Adipocyte (in vitro differentiated cells): Measurements from ENCODE around the gene B4GALNT3.
A peak's percentile ranks its signal among the peaks of the same experiment; 100 is the strongest.

Source experiments
- DNase-seq: peaks from one replicate; pipeline ENCODE4 v3.0.0-alpha.2; 2015; ENCODE audit warnings: low read depth
- H3K27me3 ChIP-seq: replicated peaks from 2 replicates; pipeline ENCODE4 v1.7.0; 2013; ENCODE audit warnings: mild to moderate bottlenecking, low read length, moderate library complexity; ENCODE audit not compliant: control insufficient read depth, insufficient read depth
- H3K36me3 ChIP-seq: 2 replicates; pipeline ENCODE4 v1.7.0; 2013; ENCODE audit warnings: low read length, mild to moderate bottlenecking, moderate library complexity; ENCODE audit not compliant: control insufficient read depth, insufficient read depth, severe bottlenecking
- H3K4me1 ChIP-seq: 2 replicates; pipeline ENCODE4 v1.7.0; 2013; ENCODE audit warnings: mild to moderate bottlenecking, low read length, moderate library complexity; ENCODE audit not compliant: control insufficient read depth, insufficient read depth
- H3K4me3 ChIP-seq: 2 replicates; pipeline ENCODE4 v1.7.0; 2013; ENCODE audit warnings: mild to moderate bottlenecking, low read length, moderate library complexity
- H3K9ac ChIP-seq: 2 replicates; pipeline ENCODE4 v1.7.0; 2013; ENCODE audit warnings: mild to moderate bottlenecking, low read length, moderate library complexity
- H3K9me3 ChIP-seq: 2 replicates; pipeline ENCODE4 v1.7.0; 2013; ENCODE audit warnings: mild to moderate bottlenecking, low read length, moderate library complexity; ENCODE audit not compliant: control insufficient read depth

Gene B4GALNT3

DNA sequence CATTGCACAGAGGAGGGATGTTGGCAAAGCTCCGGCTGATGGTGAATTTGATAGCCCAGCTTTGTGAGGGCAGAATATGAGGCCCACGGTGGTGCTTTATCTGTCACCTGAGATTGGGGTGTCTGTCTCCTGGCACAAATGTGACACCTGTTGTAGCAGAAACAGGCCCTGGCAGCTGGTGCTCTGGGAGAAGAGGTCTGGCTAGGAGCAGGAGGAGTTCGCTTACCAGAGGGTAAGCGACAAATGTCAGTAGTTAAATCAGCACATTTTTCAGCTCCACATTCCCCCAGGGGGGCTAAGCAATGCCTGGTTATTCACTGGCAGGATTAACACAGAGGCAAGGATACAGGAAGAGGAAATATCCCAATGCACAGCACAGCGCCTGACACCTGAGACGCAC, 71.1 kb downstream of the B4GALNT3 start:
- peaks cover 7% of the 10 kb centered on the region for H3K9me3 ChIP-seq
- no peak overlapping the region for H3K4me3 ChIP-seq
- H3K27me3 ChIP-seq, result peaks cover 20% of the 10 kb centered on the region
- H3K36me3 ChIP-seq, result no peaks in the 10 kb centered on the region
- no peak overlapping the region for H3K9ac ChIP-seq
- no peak for DNase-seq
- peaks cover 11% of the 10 kb centered on the region for H3K4me1 ChIP-seq

- Histone ChIP-seq H3K36me3 (no peaks in the 10 kb centered on the region), H3K9me3 (peaks cover 7% of the 10 kb centered on the region), H3K4me1 (peaks cover 11% of the 10 kb centered on the region), H3K27me3 (peaks cover 17% of the 10 kb centered on the region), H3K4me3 (no peak overlapping the region), H3K9ac (no peak overlapping the region)
- DNase-seq, result no peak
Observed at GRCh38 chr12:531951-532585, 72.3 kb downstream of the B4GALNT3 start.

- Histone ChIP-seq H3K4me3 (no peak overlapping the region), H3K27me3 (peaks cover 10% of the 10 kb centered on the region), H3K36me3 (no peaks in the 10 kb centered on the region), H3K9ac (no peak overlapping the region), H3K9me3 (peaks cover 7% of the 10 kb centered on the region), H3K4me1 (peaks cover 11% of the 10 kb centered on the region)
- peak; percentile 58 for DNase-seq
Observed at GRCh38 chr12:532908-533565, 73.3 kb downstream of the B4GALNT3 start.

GRCh38 chr12:533718-534117, 74.0 kb downstream of the B4GALNT3 start:
- DNase-seq, result no peak
- H3K4me1 ChIP-seq, result peaks cover 14% of the 10 kb centered on the region
- H3K4me3 ChIP-seq, result no peak overlapping the region
- H3K36me3 ChIP-seq, result no peaks in the 10 kb centered on the region
- H3K27me3 ChIP-seq, result peaks cover 10% of the 10 kb centered on the region
- H3K9me3 ChIP-seq, result peaks cover 7% of the 10 kb centered on the region
- H3K9ac ChIP-seq, result no peak overlapping the region

DNA sequence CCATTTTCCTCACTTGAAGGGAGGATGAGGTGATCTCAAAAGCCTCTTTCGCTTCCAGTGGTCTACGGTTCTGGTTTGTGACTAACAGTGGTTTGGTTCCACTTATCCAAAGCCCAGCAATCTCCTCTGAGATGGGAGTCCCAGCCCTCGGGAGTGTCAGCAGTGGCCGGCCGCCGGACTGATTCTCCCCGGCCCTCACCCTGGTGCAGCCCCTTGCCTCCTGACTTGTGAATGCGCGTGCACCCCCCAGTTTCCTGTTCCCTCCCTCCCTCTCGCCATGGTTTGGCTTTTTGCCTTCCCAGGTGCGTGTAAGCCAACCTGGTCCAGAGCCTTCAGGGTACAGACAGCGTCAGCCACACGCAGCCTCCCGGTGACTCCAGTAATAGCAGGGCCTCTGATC, 74.5 kb downstream of the B4GALNT3 start:
- Histone ChIP-seq H3K27me3 (peaks cover 10% of the 10 kb centered on the region), H3K4me3 (no peak overlapping the region), H3K36me3 (no peaks in the 10 kb centered on the region), H3K9ac (no peak overlapping the region), H3K9me3 (peaks cover 7% of the 10 kb centered on the region), H3K4me1 (peaks cover 17% of the 10 kb centered on the region)
- DNase-seq, result no peak

GRCh38 chr12:535396-535795, 75.7 kb downstream of the B4GALNT3 start:
- no peak for DNase-seq
- H3K9ac ChIP-seq, result no peak overlapping the region
- H3K4me1 ChIP-seq, result peaks cover 17% of the 10 kb centered on the region
- H3K4me3 ChIP-seq, result no peak overlapping the region
- H3K27me3 ChIP-seq, result peaks cover 10% of the 10 kb centered on the region
- H3K36me3 ChIP-seq, result no peaks in the 10 kb centered on the region
- peaks cover 7% of the 10 kb centered on the region for H3K9me3 ChIP-seq

DNA sequence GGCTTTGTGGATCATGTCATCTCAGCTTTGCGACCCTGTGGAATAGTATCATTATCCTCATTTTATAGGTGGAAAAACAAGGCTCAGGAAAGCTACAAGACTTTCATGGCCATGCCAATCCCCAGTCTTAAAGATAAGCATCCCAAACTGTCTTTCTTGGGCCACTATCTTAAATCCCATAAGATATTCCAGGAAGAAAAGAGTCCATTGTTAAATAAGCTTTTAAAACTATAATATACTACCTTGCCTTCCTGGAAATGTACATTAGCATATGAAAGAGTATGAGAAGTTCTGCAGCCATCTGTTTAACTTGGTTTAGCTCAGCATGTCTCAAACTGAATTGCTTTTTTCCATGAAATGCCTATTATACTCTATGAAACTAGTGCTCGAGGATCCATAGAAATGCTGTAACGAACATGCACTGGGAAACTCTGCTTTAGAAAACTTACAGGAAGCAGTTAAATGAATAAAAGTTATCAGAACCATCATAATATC, 77.1 kb downstream of the B4GALNT3 start:
- Histone ChIP-seq H3K4me1 (peaks cover 21% of the 10 kb centered on the region), H3K9ac (no peak overlapping the region), H3K4me3 (no peak overlapping the region), H3K36me3 (no peaks in the 10 kb centered on the region), H3K9me3 (peaks cover 7% of the 10 kb centered on the region), H3K27me3 (peaks cover 10% of the 10 kb centered on the region)
- DNase-seq, result no peak

DNA sequence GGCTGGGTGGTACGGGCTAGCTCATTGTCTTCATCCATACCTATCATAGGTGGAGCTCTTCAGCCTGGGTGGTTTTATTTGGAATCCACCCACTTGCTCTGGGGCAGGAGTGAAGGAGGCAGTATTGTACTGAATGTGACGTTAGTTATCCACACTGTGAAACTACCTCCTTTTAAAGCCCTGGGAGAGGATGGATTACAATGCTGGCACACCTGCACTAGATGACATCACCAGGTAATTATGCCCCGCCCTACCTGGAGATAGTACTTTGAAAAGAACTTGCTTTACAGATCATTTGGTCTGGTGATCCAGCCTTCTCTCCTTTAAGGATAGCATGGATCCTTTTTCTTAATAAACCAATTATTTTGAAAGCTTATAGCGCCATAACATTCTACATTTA, 78.0 kb downstream of the B4GALNT3 start:
- H3K4me3 ChIP-seq, result no peak overlapping the region
- H3K9ac ChIP-seq, result no peak overlapping the region
- H3K4me1 ChIP-seq, result peaks cover 18% of the 10 kb centered on the region
- no peak for DNase-seq
- H3K9me3 ChIP-seq, result no peaks in the 10 kb centered on the region
- H3K27me3 ChIP-seq, result peaks cover 13% of the 10 kb centered on the region
- no peaks in the 10 kb centered on the region for H3K36me3 ChIP-seq

DNA sequence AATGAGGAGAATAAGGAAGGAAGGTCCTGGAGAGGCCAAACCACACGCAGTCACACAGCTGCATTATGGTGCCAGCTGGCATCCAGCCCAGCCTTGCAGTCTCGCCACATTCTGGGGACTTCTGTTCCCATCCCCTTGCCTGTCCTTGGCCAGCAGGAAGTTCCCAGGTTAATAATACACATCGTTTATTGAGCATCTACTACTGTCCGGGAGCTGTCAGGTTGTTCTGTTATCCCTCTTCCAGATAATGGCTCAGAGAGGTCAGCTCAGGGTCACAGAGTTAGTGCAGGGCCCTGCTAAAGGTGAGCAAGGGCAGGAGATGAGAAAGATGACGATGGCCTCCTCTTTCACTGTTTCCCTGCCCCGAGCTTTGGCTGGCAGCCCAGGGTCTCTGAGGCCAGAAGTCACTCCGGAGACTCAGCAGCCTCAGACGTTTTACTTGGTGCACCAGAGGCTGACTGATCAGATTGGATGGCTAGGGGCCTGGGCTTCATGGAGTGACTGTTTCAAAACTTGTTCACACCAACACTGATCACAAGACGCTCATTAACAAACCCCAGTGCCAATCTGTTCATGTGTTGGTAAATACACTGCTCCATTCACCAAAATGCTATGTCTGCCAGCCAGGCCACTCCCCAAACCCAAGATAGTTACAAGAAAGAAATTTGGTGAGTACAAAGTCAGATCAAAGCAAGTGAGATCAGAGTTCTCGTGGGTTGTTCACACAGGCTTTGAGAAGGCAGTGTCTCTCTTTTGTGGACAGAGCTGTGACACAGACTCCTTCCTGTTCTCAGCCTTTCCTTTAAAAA, 79.2 kb downstream of the B4GALNT3 start:
- no peak overlapping the region for H3K9ac ChIP-seq
- H3K4me3 ChIP-seq, result no peak overlapping the region
- peak; percentile 12 for DNase-seq
- no peaks in the 10 kb centered on the region for H3K36me3 ChIP-seq
- H3K27me3 ChIP-seq, result peaks cover 13% of the 10 kb centered on the region
- no peaks in the 10 kb centered on the region for H3K9me3 ChIP-seq
- peaks cover 11% of the 10 kb centered on the region for H3K4me1 ChIP-seq

DNA sequence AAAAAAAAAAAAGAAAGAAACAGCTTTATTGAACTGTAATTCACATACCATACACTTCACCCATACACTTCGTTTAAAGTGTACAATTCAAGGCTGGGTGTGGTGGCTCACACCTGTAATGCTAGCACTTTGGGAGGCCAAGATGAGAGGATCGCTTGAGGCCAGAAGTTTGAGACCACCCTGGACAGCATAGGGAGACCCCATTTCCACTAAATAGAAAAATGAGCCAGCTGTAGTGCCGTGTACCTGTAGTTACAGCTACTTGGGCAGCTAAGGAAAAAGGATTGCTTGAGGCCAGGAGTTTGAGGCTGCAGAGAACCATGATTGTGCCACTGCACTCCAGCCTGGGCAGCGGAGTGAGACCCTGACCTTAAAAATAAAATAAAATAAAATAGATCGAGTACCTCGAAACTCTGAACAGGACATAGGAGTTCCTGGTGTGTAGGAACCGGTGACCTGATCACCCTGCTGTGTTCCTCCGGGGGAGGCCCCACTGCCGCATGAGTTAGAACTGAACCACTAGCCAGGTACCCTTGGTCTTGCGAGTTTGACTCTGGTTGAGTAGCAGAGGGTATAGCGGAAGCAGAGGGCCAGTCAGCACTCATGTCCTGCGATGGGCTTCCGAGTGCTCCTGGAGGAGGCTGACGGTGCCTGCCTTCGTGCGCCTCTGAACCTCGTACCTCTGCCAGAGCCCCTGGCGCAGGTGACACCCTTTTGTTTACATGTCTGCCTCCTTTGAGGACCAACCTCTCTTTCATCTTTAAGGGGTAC, 80.0 kb downstream of the B4GALNT3 start:
- H3K36me3 ChIP-seq, result no peaks in the 10 kb centered on the region

More for the DNA sequence above, 80.0 kb downstream of the B4GALNT3 start:
- Histone ChIP-seq H3K27me3 (peaks cover 13% of the 10 kb centered on the region), H3K4me1 (peaks cover 11% of the 10 kb centered on the region), H3K4me3 (no peak overlapping the region), H3K9ac (no peak overlapping the region), H3K9me3 (no peaks in the 10 kb centered on the region)
- no peak for DNase-seq
